Measurements from ENCODE around the gene NEK7.

- TF ChIP-seq EZH2phosphoT487 (IDR thresholded peaks at IDR 0.05; ENCODE audit: insufficient read depth, low read depth) (no peak), EZH2 (IDR thresholded peaks at IDR 0.05; ENCODE audit: insufficient read depth, poor library complexity, severe bottlenecking) (no peak)
Measured at GRCh38 chr1:198258491-198258890, 101.7 kb downstream of the NEK7 start.

All from GM23248 (cell line).